H1 (cell line): ENCODE data around the gene COL5A1. TPM values are rescaled to one million over a fixed set of nuclear protein-coding genes. Genes with fewer than 3 reads are reported as not detected.

Source experiments
- CTCF ChIA-PET: fragments of 300-600 bp; sonication (Branson Sonifier 250); formaldehyde crosslinking; loops from one replicate; lab custom pipeline; 2021; ENCODE audit not compliant: partially characterized antibody; lab: Charles Lee
- POLR2A ChIA-PET: fragments of 300-600 bp; sonication (Branson Sonifier 250); formaldehyde crosslinking; loops from one replicate; lab custom pipeline; 2021; ENCODE audit warnings: inconsistent platforms; ENCODE audit not compliant: partially characterized antibody; lab: Charles Lee
- DNase-seq, 2 experiments: peaks; one replicate each; pipeline versions ENCODE4 v3.0.0 to v3.0.0-alpha.2; 2010 to 2022; ENCODE audit warnings: low spot score in 2 of 2, low read depth in 1 of 2, mixed read lengths in 1 of 2
- FAIRE-seq: peaks from 2 replicates; lab custom pipeline; 2011; peaks lifted over from hg19 to GRCh38; lab: Jason Lieb, UNC
- H2AFZ ChIP-seq: 2 replicates; pipeline ENCODE4 v1.8.1; 2012; ENCODE audit warnings: low read length, inconsistent platforms
- H2AK5ac ChIP-seq: 2 replicates; pipeline ENCODE4 v1.6.1; 2013; ENCODE audit warnings: low read depth, low read length
- H2BK120ac ChIP-seq: replicated peaks from 2 replicates; pipeline ENCODE3; 2013; ENCODE audit warnings: low read depth, low read length, inconsistent platforms
- H2BK12ac ChIP-seq: 2 replicates; pipeline ENCODE4 v1.6.1; 2013; ENCODE audit warnings: low read depth, low read length
- H2BK15ac ChIP-seq: 2 replicates; pipeline ENCODE4 v1.6.1; 2013; ENCODE audit warnings: low read length
- H2BK20ac ChIP-seq: 2 replicates; pipeline ENCODE4 v1.6.1; 2013; ENCODE audit warnings: low read length
- H2BK5ac ChIP-seq: 2 replicates; pipeline ENCODE4 v1.6.1; 2013; ENCODE audit warnings: low read depth, low read length
- H3K14ac ChIP-seq: 2 replicates; pipeline ENCODE4 v1.6.1; 2013; ENCODE audit warnings: inconsistent platforms; ENCODE audit not compliant: insufficient read length
- H3K18ac ChIP-seq: 2 replicates; pipeline ENCODE4 v1.6.1; 2013; ENCODE audit warnings: low read length; ENCODE audit errors: extremely low read depth
- H3K23ac ChIP-seq: 2 replicates; pipeline ENCODE4 v1.6.1; 2013; ENCODE audit warnings: inconsistent platforms; ENCODE audit not compliant: insufficient read length
- H3K23me2 ChIP-seq: 2 replicates; pipeline ENCODE4 v1.6.1; 2013; ENCODE audit warnings: low read depth, low read length
- H3K27ac ChIP-seq: 2 replicates; pipeline ENCODE4 v1.6.1; 2011; ENCODE audit warnings: low read depth, low read length, inconsistent platforms
- H3K27me3 ChIP-seq, 4 experiments: replicated peaks in 1 of 4; 1 replicate in 1 of 4; 2 replicates in 3 of 4; pipeline versions ENCODE4 v1.6.1 to v1.8.1; 2011 to 2013; ENCODE audit warnings: low read length in 3 of 4, mild to moderate bottlenecking in 3 of 4, inconsistent platforms in 2 of 4, mixed read lengths in 2 of 4, moderate library complexity in 1 of 4; ENCODE audit not compliant: control insufficient read depth in 3 of 4, insufficient read depth in 3 of 4; ENCODE audit errors: extremely low read depth in 1 of 4
- H3K36me3 ChIP-seq, 4 experiments: 2 replicates each; pipeline versions ENCODE4 v1.6.1 to v1.8.1; 2011 to 2013; ENCODE audit warnings: mild to moderate bottlenecking in 4 of 4, low read length in 3 of 4, moderate library complexity in 2 of 4, control low read depth in 1 of 4, inconsistent platforms in 1 of 4; ENCODE audit not compliant: insufficient read depth in 4 of 4, control insufficient read depth in 2 of 4
- H3K4ac ChIP-seq: replicated peaks from 2 replicates; pipeline ENCODE3; 2013; ENCODE audit warnings: low read length, low read depth, mixed read lengths, inconsistent platforms; ENCODE audit not compliant: insufficient read length
- H3K4me1 ChIP-seq, 4 experiments: replicated peaks in 1 of 4; 1 replicate in 1 of 4; 2 replicates in 3 of 4; pipeline versions ENCODE4 v1.6.1 to v1.8.1; 2011 to 2013; ENCODE audit warnings: low read length in 3 of 4, inconsistent platforms in 2 of 4, mixed read lengths in 1 of 4; ENCODE audit not compliant: insufficient read depth in 4 of 4, control insufficient read depth in 3 of 4
- H3K4me2 ChIP-seq, 2 experiments: 2 replicates each; pipeline versions ENCODE4 v1.6.1 to v1.8.1; 2011 to 2013; ENCODE audit warnings: low read depth in 2 of 2, low read length in 2 of 2, control low read depth in 1 of 2, inconsistent platforms in 1 of 2, mild to moderate bottlenecking in 1 of 2; ENCODE audit not compliant: insufficient read depth in 1 of 2
- H3K4me3 ChIP-seq, 4 experiments: fragments of 200-600, 300-600 bp in 1 of 4; sonication (generic), shearing (Covaris generic), sonication (Bioruptor Twin) in 1 of 4; 2 replicates each; pipeline versions ENCODE4 v1.5.1 to v1.8.1; 2011 to 2016; ENCODE audit warnings: low read length in 4 of 4, low read depth in 3 of 4, control low read depth in 2 of 4, inconsistent platforms in 2 of 4, mild to moderate bottlenecking in 2 of 4, mixed read lengths in 1 of 4, moderate library complexity in 1 of 4; ENCODE audit not compliant: insufficient read depth in 2 of 4; ENCODE audit errors: extremely low read depth in 1 of 4
- H3K56ac ChIP-seq: replicated peaks from 2 replicates; pipeline ENCODE3; 2013; ENCODE audit warnings: low read depth, mild to moderate bottlenecking, mixed read lengths, low read length, inconsistent platforms; ENCODE audit not compliant: insufficient read length
- H3K79me1 ChIP-seq: 2 replicates; pipeline ENCODE4 v1.6.1; 2013; ENCODE audit warnings: low read depth, low read length, control low read depth
- H3K79me2 ChIP-seq, 2 experiments: 2 replicates each; pipeline versions ENCODE4 v1.6.1 to v1.8.1; 2012 to 2013; ENCODE audit warnings: low read length in 2 of 2, mild to moderate bottlenecking in 2 of 2, inconsistent platforms in 1 of 2; ENCODE audit not compliant: insufficient read depth in 2 of 2, control insufficient read depth in 1 of 2
- H3K9ac ChIP-seq, 4 experiments: replicated peaks in 1 of 4; 1 replicate in 1 of 4; 2 replicates in 3 of 4; pipeline versions ENCODE4 v1.6.1 to v1.8.1; 2011 to 2013; ENCODE audit warnings: low read depth in 3 of 4, low read length in 3 of 4, control low read depth in 2 of 4, mild to moderate bottlenecking in 2 of 4, moderate library complexity in 2 of 4, inconsistent platforms in 1 of 4; ENCODE audit errors: extremely low read depth in 1 of 4
- H3K9me3 ChIP-seq, 2 experiments: 2 replicates each; pipeline versions ENCODE4 v1.6.1 to v1.8.1; 2012 to 2013; ENCODE audit warnings: mild to moderate bottlenecking in 2 of 2, moderate library complexity in 2 of 2, control low read depth in 1 of 2, inconsistent platforms in 1 of 2, low read depth in 1 of 2, low read length in 1 of 2, mixed read lengths in 1 of 2; ENCODE audit not compliant: insufficient read depth in 2 of 2
- H4K20me1 ChIP-seq, 2 experiments: replicated peaks in 1 of 2; 2 replicates each; pipeline versions ENCODE3 to v1.8.1; 2011 to 2013; ENCODE audit warnings: inconsistent platforms in 2 of 2, low read length in 2 of 2, mild to moderate bottlenecking in 1 of 2; ENCODE audit not compliant: insufficient read depth in 2 of 2, control insufficient read depth in 1 of 2
- H4K5ac ChIP-seq: 2 replicates; pipeline ENCODE4 v1.6.1; 2013; ENCODE audit warnings: low read length, low read depth, mixed read lengths, inconsistent platforms; ENCODE audit not compliant: insufficient read length
- H4K8ac ChIP-seq: 2 replicates; pipeline ENCODE4 v1.8.0; 2013; ENCODE audit warnings: mild to moderate bottlenecking, moderate library complexity, low read length, inconsistent platforms; ENCODE audit not compliant: insufficient read depth; ENCODE audit errors: extremely low read depth
- H4K91ac ChIP-seq: replicated peaks from 2 replicates; pipeline ENCODE3; 2013; ENCODE audit warnings: low read length, mixed read lengths, inconsistent platforms; ENCODE audit not compliant: insufficient read length
- CBX8 ChIP-seq: fragments of 300-800, 300-1000 bp; sonication (generic); IDR thresholded peaks from 2 replicates; pipeline ENCODE4 v1.7.1; 2016; ENCODE audit warnings: low read depth, low read length, borderline replicate concordance
- CHD2 ChIP-seq: IDR thresholded peaks from 2 replicates; pipeline ENCODE4 v1.6.1; 2012; ENCODE audit warnings: low read length, improper control_type of control experiment
- HDAC2 ChIP-seq, 2 experiments: fragments of 300-600 bp in 1 of 2; sonication (generic) in 1 of 2; IDR thresholded peaks; 2 replicates each; pipeline ENCODE4 v1.6.1; 2011 to 2012; ENCODE audit warnings: low read depth in 2 of 2, low read length in 2 of 2, mild to moderate bottlenecking in 2 of 2, moderate library complexity in 2 of 2, borderline replicate concordance in 1 of 2, inconsistent platforms in 1 of 2
- JUND ChIP-seq: IDR thresholded peaks from 2 replicates; pipeline ENCODE4 v1.6.1; 2011; ENCODE audit warnings: mild to moderate bottlenecking, improper control_type of control experiment, low read length
- KDM1A ChIP-seq: fragments of 200-600, 300-600 bp; sonication (generic); IDR thresholded peaks from 2 replicates; pipeline ENCODE4 v1.7.1; 2016; ENCODE audit warnings: mild to moderate bottlenecking, low read length, borderline replicate concordance
- KDM5A ChIP-seq: fragments of 200-600 bp; IDR thresholded peaks from 2 replicates; pipeline ENCODE4 v1.7.1; 2012; ENCODE audit warnings: mild to moderate bottlenecking, low read length, inconsistent platforms, mixed read lengths
- POLR2AphosphoS5 ChIP-seq: IDR thresholded peaks from 2 replicates; pipeline ENCODE4 v1.6.1; 2011; ENCODE audit warnings: low read depth, low read length
- SAP30 ChIP-seq: fragments of 300-600 bp; sonication (generic); IDR thresholded peaks from 2 replicates; pipeline ENCODE4 v1.7.1; 2012; ENCODE audit warnings: low read length, moderate library complexity, mild to moderate bottlenecking, inconsistent platforms; ENCODE audit not compliant: insufficient read depth, insufficient replicate concordance
- SP1 ChIP-seq: IDR thresholded peaks from 2 replicates; pipeline ENCODE4 v1.6.1; 2011; ENCODE audit warnings: low read depth, low read length
- SP2 ChIP-seq: IDR thresholded peaks from 2 replicates; pipeline ENCODE4 v1.6.1; 2012; ENCODE audit warnings: mild to moderate bottlenecking, low read length, inconsistent platforms
- SP4 ChIP-seq: IDR thresholded peaks from 2 replicates; pipeline ENCODE4 v1.6.1; 2012; ENCODE audit warnings: low read length, inconsistent platforms
- YY1 ChIP-seq: IDR thresholded peaks from 2 replicates; pipeline ENCODE4 v1.6.1; 2011; ENCODE audit warnings: low read depth, mild to moderate bottlenecking, low read length
- WGBS, 2 experiments: shearing (Covaris generic) in 1 of 2; methylation state at CpG; one replicate each; pipeline versions ENCODE4 v1.1.6 to v1.1.7; 2013 to 2015; ENCODE audit warnings: low lambda C conversion rate in 2 of 2, mixed read lengths in 2 of 2, inconsistent platforms in 1 of 2, low coverage in 1 of 2, missing lambda C conversion rate in 1 of 2; ENCODE audit not compliant: insufficient replicate concordance in 2 of 2, insufficient coverage in 1 of 2, insufficient read length in 1 of 2; ENCODE audit errors: extremely low coverage in 1 of 2, missing lambda C conversion rate in 1 of 2; 5-methylcytosine and 5-hydroxymethylcytosine counted together
- polyA plus RNA-seq, 7 experiments: library from polyadenylated mRNA; depleted of rRNA in 3 of 7; stranded (reverse) in 5 of 7; unstranded in 2 of 7; fragments of >200 nt in 5 of 7; fragments of 200-250 nt in 2 of 7; gene quantifications; 1 replicate in 5 of 7; 2 replicates in 1 of 7; 4 replicates in 1 of 7; pipeline versions ENCODE4 v1.2.1 to v1.2.3, GENCODE V29; 2011 to 2013; ENCODE audit warnings: missing spikeins in 2 of 7, mixed read lengths in 2 of 7
- total RNA-seq: library from RNA; stranded (reverse); fragmentation: NEBNext Ultra II Directional; extraction: Animal tissue kit (Norgen Biotek cat#: 25700); gene quantifications from 2 replicates; pipeline ENCODE4 v1.2.1, GENCODE V29; 2021
- TF ChIP-seq, protein P1 (sequence below): IDR thresholded peaks from 2 replicates; pipeline ENCODE4 v1.6.1; 2011; ENCODE audit warnings: low read depth, mild to moderate bottlenecking, low read length; ENCODE audit not compliant: insufficient read depth

Gene COL5A1
- total and polyA plus RNA-seq, 2 of the 8 experiments (the other 6 are each of a cell fraction or from before 2014, with no cell fraction given): 3.8 to 12.0 TPM

- 97% methylated on average over 25 of the region's 25 CpGs; no CpG with 5 or more reads in 1 of the 2 experiments for WGBS, 2 experiments
- Histone ChIP-seq H2BK20ac (no peak overlapping the region), H3K23me2 (peaks cover 15% of the 10 kb centered on the region; the same call in 1 of the 2 replicates), H3K79me1 (no peaks in the 10 kb centered on the region; the same call in 1 of the 2 replicates), H3K27ac (no peak overlapping the region), H3K36me3 (no peaks in the 10 kb centered on the region), H3K4me1 (peaks cover 0 to 5% (median 0%) of the 10 kb centered on the region in 4 experiments; a peak in 2 of 7 replicates), H3K14ac (no peak overlapping the region), H3K56ac (no peak overlapping the region), H3K23ac (no peak overlapping the region), H4K8ac (no peak overlapping the region), H3K9me3 (peaks cover 0 to 5% of the 10 kb centered on the region in 2 experiments; a peak in 1 of 4 replicates), H3K18ac (no peak overlapping the region), H3K27me3 (no peaks in the 10 kb centered on the region), H2BK12ac (no peak overlapping the region), H4K5ac (no peak overlapping the region), H2BK5ac (no peak overlapping the region), H2BK120ac (no peak overlapping the region), H4K20me1 (peaks cover 0 to 4% of the 10 kb centered on the region in 2 experiments), H3K4me2 (no peak overlapping the region), H3K4me3 (no peak overlapping the region), H4K91ac (no peak overlapping the region), H2BK15ac (no peak overlapping the region), H3K9ac (no peak overlapping the region), H2AFZ (no peak overlapping the region), H3K79me2 (no peaks in the 10 kb centered on the region), H2AK5ac (no peak overlapping the region), H3K4ac (no peak overlapping the region)
- FAIRE-seq: no peak
- DNase-seq: no peak
- ChIA-PET CTCF (interaction anchor here (1.0 to 6.3 kb wide), 6 partner anchors 8 to 233 kb away, joined by 3 to 54 read pairs (median 4); no protein-coding TSS in a partner anchor), POLR2A (no interaction called here)
- no peak for TF ChIP-seq KDM5A
- no peak for TF ChIP-seq SP2
- no peak for TF ChIP-seq SP1
- no peak for TF ChIP-seq SAP30
- no peak for TF ChIP-seq CHD2
- TF ChIP-seq, protein P1, sequence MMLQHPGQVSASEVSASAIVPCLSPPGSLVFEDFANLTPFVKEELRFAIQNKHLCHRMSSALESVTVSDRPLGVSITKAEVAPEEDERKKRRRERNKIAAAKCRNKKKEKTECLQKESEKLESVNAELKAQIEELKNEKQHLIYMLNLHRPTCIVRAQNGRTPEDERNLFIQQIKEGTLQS: no peak
- TF ChIP-seq KDM1A: no peak
- TF ChIP-seq POLR2AphosphoS5: no peak
- no peak for TF ChIP-seq YY1
- TF ChIP-seq JUND: no peak
- no peak for TF ChIP-seq HDAC2 (IDR thresholded peaks at IDR 0.05; ENCODE audit: borderline replicate concordance in 1 of 2, low read depth in 2 of 2, low read length in 2 of 2)
- no peak for TF ChIP-seq SP4
- TF ChIP-seq CBX8: no peak
Measured at GRCh38 chr9:134682651-134683364, 41.2 kb downstream of the COL5A1 start.
